Stimulated activated CD4-positive, alpha-beta T cell treated with anti-CD3 and anti-CD28 coated beads, Interleukin-4, amount 100 ng/mL, for 1 hour (primary cell): ENCODE measurements around the gene DCLK3.

Experiments
- DNase-seq: peaks from one replicate; pipeline ENCODE4 v3.0.0-alpha.2; 2020

The DCLK3 gene

GRCh38 chr3:36666166-36666565 is 98.2 kb downstream of the DCLK3 start:
- DNase-seq = no peak

GRCh38 chr3:36663666-36664291 is 100.6 kb downstream of the DCLK3 start:
- DNase-seq = no peak

DNA sequence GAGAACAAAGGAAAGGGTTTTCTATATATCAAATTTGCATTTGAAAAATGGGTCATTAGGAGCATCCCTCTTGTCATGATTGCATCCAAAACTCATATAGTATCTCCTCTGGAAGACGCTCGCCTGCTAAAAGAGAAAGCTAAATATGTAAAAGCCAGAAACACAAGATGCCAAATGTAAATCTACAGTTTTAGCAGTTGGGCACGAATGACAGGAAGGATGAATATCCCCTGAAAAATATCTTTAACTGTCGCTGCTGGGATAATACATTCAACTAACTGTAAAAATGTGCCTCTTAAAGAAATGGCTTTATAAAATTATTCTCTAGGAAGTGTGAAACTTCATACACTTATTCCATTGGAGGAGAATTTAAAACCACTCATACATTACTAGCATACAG is 101.7 kb downstream of the DCLK3 start:
- DNase-seq = no peak
